Prostate gland (tissue), 2 donors: ENCODE results near the gene SYDE1. TPM values are rescaled to one million over a fixed set of nuclear protein-coding genes. Genes with fewer than 3 reads are reported as not detected.

Experiments used
- DNase-seq: peaks from one replicate; pipeline ENCODE4 v3.0.0-alpha.2; 2019; ENCODE audit warnings: low spot score
- H3K27ac ChIP-seq, 2 donors: fragments of 200-600 bp; sonication (generic); 2 replicates each; pipeline ENCODE4 v1.5.1; 2017 to 2019
- H3K27me3 ChIP-seq: fragments of 200-600 bp; sonication (generic); replicated peaks from 2 replicates; pipeline ENCODE4 v1.5.1; 2019; ENCODE audit not compliant: insufficient read depth
- H3K36me3 ChIP-seq, 2 donors: fragments of 200-600 bp; sonication (generic); 1 replicate in 1 of 2; 2 replicates in 1 of 2; pipeline versions ENCODE4 v1.5.1 to v1.8.1; 2017 to 2019
- H3K4me1 ChIP-seq: fragments of 200-600 bp; sonication (generic); replicated peaks from 2 replicates; pipeline ENCODE4 v1.5.1; 2019
- H3K4me3 ChIP-seq, 2 donors: fragments of 200-600 bp; sonication (generic); 2 replicates each; pipeline ENCODE4 v1.5.1; 2017 to 2019
- H3K9me3 ChIP-seq: fragments of 200-600 bp; sonication (generic); 2 replicates; pipeline ENCODE4 v1.5.1; 2017
- POLR2A ChIP-seq: fragments of 450-650 bp; IDR thresholded peaks from one replicate; pipeline ENCODE4 v1.6.1; 2016; ENCODE audit warnings: antibody characterized with exemption, mild to moderate bottlenecking
- POLR2AphosphoS5 ChIP-seq: sonication (generic); formaldehyde crosslinking; IDR thresholded peaks from one replicate; pipeline ENCODE4 v1.6.1; 2017; ENCODE audit warnings: antibody characterized with exemption
- WGBS: methylation state at CpG from one replicate; pipeline ENCODE4 v1.1.5; 2018; 5-methylcytosine and 5-hydroxymethylcytosine counted together
- intact Hi-C: fragments of 100-400 bp; cut with DNase I; formaldehyde crosslinking; loops from one replicate; pipeline ENCODE4 v1.14.2; 2022
- total RNA-seq, 2 donors: library from RNA; depleted of rRNA; stranded (reverse); fragments of >200 nt; gene quantifications; one replicate each; pipeline ENCODE4 v1.1.0, GENCODE V29; 2016
- TF ChIP-seq, protein P1 (sequence below), 4 experiments: fragments of 200-600 bp in 2 of 4; fragments of 450-650 bp in 2 of 4; sonication (generic) in 2 of 4; IDR thresholded peaks; 1 replicate in 3 of 4; 2 replicates in 1 of 4; pipeline ENCODE4 v1.5.1; 2016 to 2019; ENCODE audit warnings: antibody characterized with exemption in 4 of 4, mild to moderate bottlenecking in 2 of 4, moderate library complexity in 2 of 4

SYDE1 gene
- total RNA-seq, 2 donors from 2014 or later, result 12.2 to 30.4 TPM

DNA sequence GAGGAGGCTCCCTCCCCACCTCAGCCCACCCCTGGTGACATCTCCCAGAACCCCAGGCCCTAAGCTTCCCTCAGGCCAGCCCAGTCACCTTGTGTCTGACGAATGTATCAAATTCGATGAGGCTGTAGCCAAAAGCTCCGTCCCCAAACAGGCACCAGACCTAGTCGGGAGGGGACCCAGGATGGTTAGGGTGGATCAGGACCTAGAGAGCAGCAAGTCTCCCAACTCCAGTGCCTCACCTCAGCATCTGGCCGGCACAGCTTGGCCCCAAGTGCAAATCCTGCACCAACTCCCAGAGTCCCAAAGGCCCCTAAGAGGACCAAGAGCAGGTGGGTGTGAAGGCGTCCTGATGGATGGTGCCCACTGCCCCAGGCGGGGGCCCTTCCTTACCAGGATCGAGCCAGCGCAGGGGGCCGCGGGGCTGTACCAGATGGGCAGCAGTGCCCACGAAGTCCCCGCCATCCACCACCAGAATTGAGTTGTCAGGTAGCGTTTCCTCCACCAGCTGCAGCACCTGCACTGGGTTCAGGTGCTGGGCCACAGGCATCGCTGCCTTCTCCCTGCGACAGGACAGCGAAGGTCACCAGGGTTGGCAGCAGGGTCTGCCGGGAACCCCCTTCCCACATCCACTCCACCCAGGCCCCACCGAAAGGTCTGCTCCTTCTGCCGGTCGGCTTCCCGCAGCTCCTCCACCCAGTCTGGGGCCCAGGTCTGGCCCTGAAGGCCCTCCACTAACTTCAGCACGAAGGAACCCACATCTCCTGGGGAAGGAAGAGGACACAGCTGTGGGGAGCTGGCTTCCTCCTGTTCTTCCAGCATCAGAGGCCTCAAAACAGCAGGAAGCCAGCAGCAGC is 8.8 kb downstream of the SYDE1 start:
- no peak overlapping the region for H3K27ac ChIP-seq
- TF ChIP-seq, protein P1, sequence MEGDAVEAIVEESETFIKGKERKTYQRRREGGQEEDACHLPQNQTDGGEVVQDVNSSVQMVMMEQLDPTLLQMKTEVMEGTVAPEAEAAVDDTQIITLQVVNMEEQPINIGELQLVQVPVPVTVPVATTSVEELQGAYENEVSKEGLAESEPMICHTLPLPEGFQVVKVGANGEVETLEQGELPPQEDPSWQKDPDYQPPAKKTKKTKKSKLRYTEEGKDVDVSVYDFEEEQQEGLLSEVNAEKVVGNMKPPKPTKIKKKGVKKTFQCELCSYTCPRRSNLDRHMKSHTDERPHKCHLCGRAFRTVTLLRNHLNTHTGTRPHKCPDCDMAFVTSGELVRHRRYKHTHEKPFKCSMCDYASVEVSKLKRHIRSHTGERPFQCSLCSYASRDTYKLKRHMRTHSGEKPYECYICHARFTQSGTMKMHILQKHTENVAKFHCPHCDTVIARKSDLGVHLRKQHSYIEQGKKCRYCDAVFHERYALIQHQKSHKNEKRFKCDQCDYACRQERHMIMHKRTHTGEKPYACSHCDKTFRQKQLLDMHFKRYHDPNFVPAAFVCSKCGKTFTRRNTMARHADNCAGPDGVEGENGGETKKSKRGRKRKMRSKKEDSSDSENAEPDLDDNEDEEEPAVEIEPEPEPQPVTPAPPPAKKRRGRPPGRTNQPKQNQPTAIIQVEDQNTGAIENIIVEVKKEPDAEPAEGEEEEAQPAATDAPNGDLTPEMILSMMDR (IDR thresholded peaks at IDR 0.05), result no peak
- DNase-seq, result no peak
- no peaks in the 10 kb centered on the region for H3K27me3 ChIP-seq
- H3K4me1 ChIP-seq, result no peaks in the 10 kb centered on the region
- no peak overlapping the region for H3K4me3 ChIP-seq
- H3K9me3 ChIP-seq, result no peaks in the 10 kb centered on the region
- intact Hi-C loops, result no loop called here
- WGBS, result 91% methylated on average over 16 of the region's 23 CpGs
- peaks cover 0 to 11% of the 10 kb centered on the region in 2 donors for H3K36me3 ChIP-seq

DNA sequence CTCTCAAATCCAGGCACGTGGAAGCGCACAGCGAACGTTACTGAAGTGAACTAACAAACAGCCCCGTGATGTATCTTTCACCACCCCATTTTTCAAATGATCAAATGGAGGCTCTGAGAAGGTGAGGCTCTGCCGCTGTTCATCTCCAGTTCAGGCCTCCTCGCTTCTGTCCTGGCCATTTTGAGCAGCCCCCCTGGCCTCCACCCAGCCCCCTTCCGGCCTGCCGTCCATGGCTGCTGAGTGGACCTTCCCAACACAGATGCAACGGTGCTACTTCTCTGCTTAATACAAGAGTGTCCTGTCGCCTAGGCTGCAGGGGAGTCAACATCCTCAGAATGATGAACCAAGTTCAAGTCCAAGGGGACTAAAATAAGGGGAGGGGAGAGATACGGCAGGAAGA is 9.7 kb downstream of the SYDE1 start:
- Histone ChIP-seq H3K4me3 (no peak overlapping the region), H3K4me1 (no peaks in the 10 kb centered on the region), H3K27me3 (no peaks in the 10 kb centered on the region), H3K9me3 (no peaks in the 10 kb centered on the region), H3K27ac (no peak overlapping the region), H3K36me3 (peaks cover 0 to 11% of the 10 kb centered on the region in 2 donors)
- DNase-seq, result no peak
- 90% methylated on average over 12 of the region's 12 CpGs for whole genome bisulfite sequencing
- TF ChIP-seq POLR2AphosphoS5, result no peak
- TF ChIP-seq POLR2A, result no peak
- TF ChIP-seq, protein P1 (IDR thresholded peaks at IDR 0.05), result no peak
- intact Hi-C loops, result no loop called here

DNA sequence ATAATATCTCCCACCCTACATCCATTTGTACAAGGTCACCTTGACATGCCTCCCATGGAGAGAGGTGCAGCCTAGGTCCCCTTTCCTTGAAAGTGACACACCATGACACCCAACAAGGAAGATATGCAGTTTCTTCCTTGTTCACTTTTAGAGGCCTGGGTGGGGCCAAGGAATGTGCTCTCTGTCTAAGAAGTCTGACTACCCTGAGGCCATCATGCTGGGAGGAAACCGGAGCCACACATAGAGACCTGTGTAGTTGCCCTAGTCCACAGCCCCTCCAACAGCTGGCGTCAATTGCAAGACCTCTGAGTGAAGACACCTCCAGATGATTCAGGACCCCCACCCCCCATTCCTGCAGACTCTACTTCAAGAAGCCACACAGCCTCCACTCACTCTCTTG is 11.0 kb downstream of the SYDE1 start:
- intact Hi-C loops, result no loop called here
- H3K4me1 ChIP-seq, result no peaks in the 10 kb centered on the region
- H3K27me3 ChIP-seq, result no peaks in the 10 kb centered on the region
- H3K27ac ChIP-seq, result no peak overlapping the region
- peaks cover 0 to 11% of the 10 kb centered on the region in 2 donors for H3K36me3 ChIP-seq
- no peak for DNase-seq
- no peaks in the 10 kb centered on the region for H3K9me3 ChIP-seq
- WGBS, result 86% methylated on average over 2 of the region's 2 CpGs
- TF ChIP-seq POLR2A, result no peak
- TF ChIP-seq, protein P1 (IDR thresholded peaks at IDR 0.05), result no peak
- no peak for TF ChIP-seq POLR2AphosphoS5
- H3K4me3 ChIP-seq, result no peak overlapping the region

DNA sequence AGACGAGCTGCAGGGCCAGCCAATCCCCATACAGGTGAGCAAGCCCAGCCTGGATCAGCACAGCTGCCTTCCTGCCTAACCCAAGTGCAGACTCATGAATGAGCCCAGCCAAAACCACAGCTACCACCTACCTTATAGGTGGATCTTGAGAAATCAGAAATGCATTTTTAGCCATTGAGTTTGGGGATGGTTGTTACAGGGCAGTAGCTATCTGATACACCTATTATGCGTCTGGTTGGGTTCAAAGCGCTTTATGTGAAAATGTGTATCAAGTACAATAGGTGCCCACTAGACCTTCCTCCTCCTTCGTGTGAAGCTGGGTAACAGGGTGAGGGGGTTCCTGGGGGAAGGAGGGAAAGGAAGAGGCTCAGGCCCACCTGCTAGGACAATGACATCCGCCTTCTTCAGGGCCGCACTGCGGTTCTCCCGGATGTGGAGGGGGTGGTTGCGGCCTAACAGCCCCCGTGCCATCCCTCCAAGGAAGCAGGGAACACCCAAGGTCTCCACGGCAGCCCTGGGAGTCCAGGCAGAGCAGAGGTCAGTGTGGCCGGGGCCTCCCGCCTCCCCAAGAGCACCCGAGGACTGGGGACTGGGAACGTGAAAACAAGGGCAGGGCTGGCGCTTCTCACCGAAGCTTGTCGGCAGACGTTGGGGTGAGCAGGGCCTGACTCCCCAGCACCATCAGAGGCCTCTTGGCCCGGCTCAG is 11.7 kb downstream of the SYDE1 start:
- Histone ChIP-seq H3K4me1 (no peaks in the 10 kb centered on the region), H3K27ac (no peak overlapping the region), H3K36me3 (peaks cover 0 to 11% of the 10 kb centered on the region in 2 donors), H3K9me3 (no peaks in the 10 kb centered on the region), H3K27me3 (no peaks in the 10 kb centered on the region), H3K4me3 (no peak overlapping the region)
- intact Hi-C loops, result no loop called here
- TF ChIP-seq POLR2AphosphoS5 (no peak), POLR2A (no peak)
- TF ChIP-seq, protein P1 (IDR thresholded peaks at IDR 0.05), result no peak
- DNase-seq, result no peak
- 96% methylated on average over 15 of the region's 20 CpGs for WGBS
